Epithelial cell of esophagus (primary cell): ENCODE results near the gene TYMP.
A peak's percentile ranks its signal among the peaks of the same experiment; 100 is the strongest.

Experiments
- DNase-seq: peaks from one replicate; pipeline ENCODE4 v3.0.0; 2010; ENCODE audit warnings: low read depth
- H3K4me3 ChIP-seq: 2 replicates; pipeline ENCODE4 v1.5.1; 2011; ENCODE audit warnings: mild to moderate bottlenecking, low read length, control low read depth
- TF ChIP-seq, protein P1 (sequence below): IDR thresholded peaks from 2 replicates; pipeline ENCODE4 v1.5.1; 2011; ENCODE audit warnings: low read depth, mild to moderate bottlenecking, low read length, control low read depth, inconsistent platforms; ENCODE audit not compliant: insufficient read depth; ENCODE audit errors: missing control alignments

Gene TYMP

DNA sequence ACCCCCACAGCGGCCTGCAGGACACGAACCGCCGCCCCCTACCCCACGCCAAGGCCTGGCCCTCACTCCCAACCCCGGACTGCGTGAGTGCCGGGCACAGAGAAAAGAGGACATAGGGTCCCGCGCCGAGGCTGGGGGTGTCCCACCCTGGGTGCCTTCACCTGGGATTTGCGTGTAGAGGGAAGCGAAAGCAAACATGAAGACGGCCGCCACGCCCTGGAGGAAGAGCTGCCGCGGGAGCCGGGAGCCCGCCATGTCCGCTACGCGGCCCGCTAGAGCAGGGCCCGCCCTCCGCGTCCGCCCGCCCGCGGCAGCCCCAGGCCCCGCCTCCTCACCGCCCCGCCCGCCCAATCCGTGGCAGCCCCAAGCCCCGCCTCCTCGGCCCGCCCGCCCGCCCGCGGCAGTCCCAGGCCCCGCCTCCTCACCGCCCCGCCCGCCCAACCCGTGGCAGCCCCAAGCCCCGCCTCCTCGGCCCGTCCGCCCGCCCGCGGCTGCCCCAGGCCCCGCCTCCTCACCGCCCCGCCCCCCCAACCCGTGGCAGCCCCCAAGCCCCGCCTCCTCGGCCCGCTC is 22.3 kb downstream of the TYMP start, which contains the start of gene LMF2:
TSS of gene LMF2 (minus strand) at position 282 of the 570 bp plus-strand sequence. CDS start at position 255, 27 bp downstream.
- TF ChIP-seq, protein P1, sequence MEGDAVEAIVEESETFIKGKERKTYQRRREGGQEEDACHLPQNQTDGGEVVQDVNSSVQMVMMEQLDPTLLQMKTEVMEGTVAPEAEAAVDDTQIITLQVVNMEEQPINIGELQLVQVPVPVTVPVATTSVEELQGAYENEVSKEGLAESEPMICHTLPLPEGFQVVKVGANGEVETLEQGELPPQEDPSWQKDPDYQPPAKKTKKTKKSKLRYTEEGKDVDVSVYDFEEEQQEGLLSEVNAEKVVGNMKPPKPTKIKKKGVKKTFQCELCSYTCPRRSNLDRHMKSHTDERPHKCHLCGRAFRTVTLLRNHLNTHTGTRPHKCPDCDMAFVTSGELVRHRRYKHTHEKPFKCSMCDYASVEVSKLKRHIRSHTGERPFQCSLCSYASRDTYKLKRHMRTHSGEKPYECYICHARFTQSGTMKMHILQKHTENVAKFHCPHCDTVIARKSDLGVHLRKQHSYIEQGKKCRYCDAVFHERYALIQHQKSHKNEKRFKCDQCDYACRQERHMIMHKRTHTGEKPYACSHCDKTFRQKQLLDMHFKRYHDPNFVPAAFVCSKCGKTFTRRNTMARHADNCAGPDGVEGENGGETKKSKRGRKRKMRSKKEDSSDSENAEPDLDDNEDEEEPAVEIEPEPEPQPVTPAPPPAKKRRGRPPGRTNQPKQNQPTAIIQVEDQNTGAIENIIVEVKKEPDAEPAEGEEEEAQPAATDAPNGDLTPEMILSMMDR: no peak
- peak; percentile 87 for DNase-seq
- peak within 1 kb of the TSS; percentile 90 for H3K4me3 ChIP-seq

- peak overlapping the region; percentile 90 for H3K4me3 ChIP-seq
- TF ChIP-seq, protein P1: no peak
- DNase-seq: no peak
These were observed 23.0 kb downstream of the TYMP start for GRCh38 chr22:50506611-50507420.

DNA sequence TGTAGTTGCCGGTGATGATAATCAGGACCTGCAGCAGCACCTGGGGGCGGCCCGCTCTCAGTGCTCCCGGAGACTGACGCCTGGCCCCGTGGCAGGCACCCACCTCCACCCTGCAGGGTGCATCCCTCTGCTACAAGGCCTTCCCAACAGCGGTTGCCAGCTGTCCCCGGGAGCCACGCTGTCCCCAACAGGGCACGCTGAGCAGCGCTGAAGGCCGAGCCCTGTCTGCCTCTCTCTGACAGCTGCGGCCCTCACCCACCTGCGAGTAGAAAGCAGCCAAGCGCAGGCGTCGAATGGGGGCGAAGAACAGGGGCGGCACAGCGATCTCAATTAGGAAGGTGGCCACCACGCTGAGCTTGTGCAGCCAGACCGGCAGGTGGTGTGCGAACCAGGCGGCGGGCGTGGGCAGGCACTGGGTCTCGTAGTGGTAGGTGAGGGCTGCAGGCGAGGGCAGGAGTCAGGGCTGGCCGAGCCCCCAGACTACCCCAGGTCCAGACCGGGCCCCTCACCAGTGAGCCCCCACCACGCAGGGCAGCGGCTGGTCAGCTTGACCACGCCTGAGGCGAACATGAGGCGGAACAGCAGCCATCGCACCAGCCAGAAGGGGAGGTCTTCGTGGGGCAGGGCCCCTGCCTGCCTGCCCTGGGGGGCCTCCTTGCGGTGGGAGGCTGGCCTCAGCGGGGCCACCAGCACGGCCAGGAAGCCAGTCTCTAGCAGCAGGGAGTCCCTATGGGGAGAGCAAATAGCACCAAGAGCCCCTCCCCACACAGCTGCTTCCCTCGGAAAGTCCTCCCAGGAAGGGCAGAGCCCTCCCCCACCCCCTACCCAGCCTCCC is 23.8 kb downstream of the TYMP start:
- TF ChIP-seq, protein P1: no peak
- no peak for DNase-seq
- H3K4me3 ChIP-seq: peak overlapping the region; percentile 90

DNA sequence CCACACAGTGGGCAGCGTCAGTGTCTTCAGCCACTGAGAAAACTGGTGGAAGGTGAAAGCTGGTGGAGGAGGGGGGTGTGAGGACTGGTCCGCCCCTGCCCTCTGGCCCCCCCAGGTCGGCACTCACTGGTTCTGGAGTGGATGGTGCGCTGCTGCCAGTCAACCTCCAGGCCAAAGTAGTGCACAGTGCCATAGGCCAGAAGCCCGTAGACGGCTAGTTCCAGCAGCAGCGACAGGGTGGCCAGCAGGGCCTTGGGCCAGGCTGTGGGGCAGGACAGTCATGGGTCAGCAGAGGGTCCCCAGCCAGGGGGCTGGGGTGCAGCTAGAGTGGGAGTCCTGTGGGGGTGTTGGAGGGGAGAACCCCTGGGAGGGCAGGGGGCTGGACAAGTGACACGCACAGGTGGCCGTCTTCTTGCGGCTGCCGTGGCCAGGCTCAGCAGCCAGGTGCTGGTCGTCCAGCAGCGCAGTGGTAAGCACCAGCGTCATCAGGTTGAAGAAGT is 24.5 kb downstream of the TYMP start:
- no peak overlapping the region for H3K4me3 ChIP-seq
- DNase-seq: no peak
- TF ChIP-seq, protein P1: no peak

DNA sequence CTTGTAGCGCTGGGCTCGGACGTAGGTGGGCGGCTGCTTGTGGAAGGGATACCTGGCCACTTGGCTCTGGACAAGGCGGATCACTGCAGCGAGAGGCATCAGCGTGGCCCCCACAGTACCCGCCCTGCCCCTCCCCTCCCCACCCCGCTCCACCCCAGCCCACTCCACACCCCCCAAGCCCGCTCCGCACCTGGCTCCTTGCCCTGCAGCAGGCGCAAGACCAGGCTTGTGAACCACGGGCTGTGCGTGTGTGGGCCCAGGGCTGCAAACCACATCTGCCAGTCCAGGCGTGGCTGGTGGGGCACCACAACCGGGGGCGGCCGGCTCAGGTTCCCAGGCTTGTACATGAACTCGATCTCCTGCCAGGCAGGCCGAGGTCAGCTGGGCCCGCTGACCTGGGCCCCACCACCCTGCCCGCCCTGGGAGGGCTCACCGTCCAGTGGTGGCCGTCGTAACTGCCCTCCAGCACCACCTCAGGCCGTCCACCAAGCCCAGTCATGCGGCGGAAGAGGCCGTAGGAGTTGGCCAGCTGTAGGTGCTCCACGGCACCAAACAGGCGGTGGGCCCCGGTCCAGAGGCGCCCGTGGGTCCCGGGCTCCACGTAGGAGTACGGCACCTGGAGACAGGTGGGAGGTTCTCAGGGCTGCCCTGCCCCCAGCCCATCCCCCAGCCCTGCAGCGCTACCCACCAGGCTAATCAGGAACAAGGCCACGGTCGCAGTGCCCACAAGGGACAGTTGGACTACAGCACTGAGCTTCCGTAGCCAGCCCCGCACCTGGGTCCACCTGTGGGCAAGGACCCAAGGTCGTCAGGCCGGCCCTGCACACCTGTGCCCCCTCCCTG is 25.2 kb downstream of the TYMP start:
- TF ChIP-seq, protein P1: no peak
- no peak overlapping the region for H3K4me3 ChIP-seq
- peak; percentile 80 for DNase-seq
